Endometrial microvascular endothelial cells (primary cell): ENCODE results near the gene ALDH1B1. TPM values are rescaled to one million over a fixed set of nuclear protein-coding genes. Genes with fewer than 3 reads are reported as not detected.

ENCODE experiments used
- in situ Hi-C: cut with HindIII; loops from 2 replicates; pipeline ENCODE4 v1.10.0; 2017; ENCODE audit warnings: low sequenced_read_pairs, low pct_unique_long_range_greater_than_20kb; ENCODE audit errors: inconsistent ontology term
- total RNA-seq: library from RNA; depleted of rRNA; stranded (reverse); fragments of >200 nt; gene quantifications from one replicate; pipeline ENCODE4 v1.2.3, GENCODE V29; 2015; ENCODE audit errors: inconsistent ontology term

The ALDH1B1 gene
- total RNA-seq, 1 donor from 2014 or later, result 45.2 TPM

DNA sequence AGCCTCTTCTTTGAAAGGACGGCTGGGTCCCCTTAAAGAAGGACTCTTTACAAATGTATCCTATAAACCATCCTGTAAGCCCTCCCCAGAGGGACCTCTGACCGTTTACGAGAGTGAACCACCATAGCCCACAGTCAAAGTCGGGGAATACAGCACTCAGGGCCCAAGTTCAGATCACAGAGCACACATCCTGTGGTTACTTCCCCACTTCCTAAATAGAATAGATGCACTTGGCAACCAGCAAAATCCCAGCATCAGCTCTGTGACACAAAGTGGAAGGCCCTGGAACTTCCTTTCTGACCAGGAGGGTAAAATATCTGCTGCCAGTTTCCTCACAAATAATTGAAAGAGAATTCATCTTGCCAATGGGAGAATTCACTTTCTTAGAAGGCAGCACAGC lies 38.6 kb downstream of the ALDH1B1 start:
- in situ Hi-C loops, result no loop called here

DNA sequence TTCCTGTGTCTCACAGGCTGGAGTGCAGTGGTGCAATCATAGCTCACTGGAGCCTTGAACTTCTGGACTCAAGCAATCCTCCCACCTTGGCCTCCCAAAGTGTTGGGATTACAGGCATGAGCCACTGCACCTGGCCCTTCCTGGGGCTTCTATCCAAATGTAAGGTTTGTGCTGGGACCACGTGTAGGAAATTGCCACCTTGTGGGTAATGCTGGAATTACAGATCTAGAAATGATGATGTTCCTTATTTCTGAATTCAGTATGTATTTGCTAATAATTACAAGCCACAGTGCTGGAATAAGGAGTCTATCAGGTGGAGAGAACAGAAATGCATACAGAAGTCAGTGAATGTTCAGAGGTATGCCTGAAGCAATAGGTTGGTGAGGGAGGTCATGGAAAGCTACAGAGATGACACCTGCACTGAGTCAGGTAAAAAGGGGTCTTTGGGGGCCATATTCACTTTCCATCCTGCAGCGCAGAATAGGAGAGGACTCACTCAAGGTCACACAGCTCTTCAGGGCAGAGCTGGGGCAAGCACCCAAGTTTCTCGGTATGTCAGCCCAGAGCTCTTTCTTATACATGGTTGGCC lies 40.5 kb downstream of the ALDH1B1 start:
- in situ Hi-C loops, result no loop called here

DNA sequence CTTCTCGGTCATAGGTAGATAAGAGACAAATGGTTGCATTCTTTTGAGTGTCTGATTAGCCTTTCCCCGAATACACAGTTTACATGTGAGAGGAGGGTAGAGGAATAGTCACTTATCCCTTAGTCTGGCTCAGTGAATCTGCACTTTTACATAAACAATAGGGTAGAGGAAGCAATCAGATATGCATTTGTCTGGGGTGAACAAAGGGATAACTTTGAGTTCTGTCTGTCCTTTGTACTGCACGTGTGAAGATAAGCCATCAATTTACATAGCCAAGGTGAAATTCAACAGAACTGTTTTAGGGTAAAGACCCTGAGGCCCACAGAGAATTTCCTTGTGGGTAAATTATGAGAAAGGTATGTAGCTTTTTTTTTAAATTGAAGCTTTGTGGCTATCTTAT lies 41.9 kb downstream of the ALDH1B1 start:
- in situ Hi-C loops, result no loop called here

DNA sequence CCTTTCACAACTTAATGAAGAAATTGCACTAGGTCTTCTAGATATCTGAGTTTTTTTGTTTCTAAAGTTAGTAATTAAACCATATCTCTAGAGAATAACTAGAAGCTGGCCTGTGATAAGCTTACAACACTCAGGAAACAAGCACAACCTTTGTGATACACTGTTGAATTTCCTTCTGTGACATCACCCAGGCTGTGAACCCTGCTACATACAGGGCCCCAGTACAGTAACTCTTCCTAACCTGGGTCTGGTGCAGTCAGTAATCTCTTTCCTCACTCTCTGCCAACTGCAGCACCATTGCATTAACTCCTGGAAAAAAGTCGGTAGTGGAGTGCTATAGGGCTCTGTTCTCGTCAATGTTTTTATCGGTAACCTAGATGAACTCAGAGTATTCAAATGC lies 42.4 kb downstream of the ALDH1B1 start:
- in situ Hi-C loops, result no loop called here

DNA sequence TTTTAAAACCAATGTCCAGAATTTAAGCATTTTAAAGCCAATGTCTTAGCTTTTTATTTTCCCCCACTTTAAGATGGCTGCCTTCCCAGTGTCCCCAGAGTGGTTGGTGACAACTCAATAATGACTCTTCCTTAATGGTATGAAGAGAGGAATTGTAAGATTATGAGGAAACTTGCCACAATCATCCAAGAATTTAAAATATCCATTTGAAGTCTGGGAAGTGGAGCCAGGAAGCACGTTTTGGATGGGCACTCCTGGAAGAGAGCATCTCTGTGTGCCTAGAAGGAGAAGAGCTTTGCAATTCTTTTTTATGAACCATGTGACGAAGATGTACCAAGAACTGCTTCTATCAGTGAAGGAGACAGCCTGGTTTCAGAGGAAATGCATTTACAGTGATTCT lies 43.0 kb downstream of the ALDH1B1 start:
- in situ Hi-C loops, result no loop called here

DNA sequence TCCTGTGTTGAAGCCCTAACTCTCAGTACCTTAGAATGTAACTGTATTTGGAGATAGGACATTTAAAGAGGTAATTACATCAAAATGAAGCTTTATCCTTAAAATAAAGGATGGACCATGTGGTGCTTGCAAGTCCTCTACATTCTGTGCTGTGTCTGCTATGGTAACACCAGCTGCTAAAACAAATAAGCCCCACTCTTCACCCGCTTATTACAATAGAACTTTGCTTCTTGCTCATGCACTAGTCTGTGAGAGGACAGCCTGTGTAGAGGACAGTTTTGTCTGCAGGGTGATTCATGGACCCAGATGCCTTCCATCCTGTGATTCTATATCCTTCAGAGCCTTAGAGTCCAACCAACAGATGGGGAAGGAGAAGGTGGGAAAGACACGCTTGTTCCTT lies 44.2 kb downstream of the ALDH1B1 start:
- in situ Hi-C loops, result no loop called here

DNA sequence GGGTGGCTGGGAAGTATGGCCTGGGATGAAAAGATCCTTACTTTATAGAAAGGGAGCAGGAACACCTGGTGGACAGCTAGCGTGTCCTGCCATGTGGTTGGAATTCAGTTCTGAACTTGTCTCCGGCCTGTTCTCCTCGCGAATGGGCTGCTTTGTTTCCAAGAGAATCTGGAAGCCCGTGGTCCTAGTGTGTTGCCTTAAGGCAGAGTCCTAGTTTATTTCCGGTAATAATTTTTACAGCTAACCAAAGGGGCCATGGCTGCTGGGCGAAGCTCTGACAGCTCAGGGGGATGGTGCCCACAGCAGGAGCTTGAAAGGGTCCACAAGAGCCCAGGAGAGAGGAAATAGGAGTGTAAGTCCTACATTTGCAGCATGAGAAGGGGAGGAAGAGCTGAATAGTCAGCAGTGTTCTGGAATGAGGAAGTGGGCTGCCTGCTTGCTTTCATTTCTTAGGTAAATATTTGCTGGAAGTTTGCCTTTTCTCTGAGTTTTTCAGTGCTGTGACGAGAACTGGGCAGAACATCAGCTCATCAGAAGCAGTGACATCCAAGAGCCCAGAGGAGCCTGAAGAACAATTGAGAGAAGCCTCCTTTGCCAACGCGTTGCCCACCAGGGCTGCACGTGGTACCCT lies 44.8 kb downstream of the ALDH1B1 start:
- in situ Hi-C loops, result no loop called here

DNA sequence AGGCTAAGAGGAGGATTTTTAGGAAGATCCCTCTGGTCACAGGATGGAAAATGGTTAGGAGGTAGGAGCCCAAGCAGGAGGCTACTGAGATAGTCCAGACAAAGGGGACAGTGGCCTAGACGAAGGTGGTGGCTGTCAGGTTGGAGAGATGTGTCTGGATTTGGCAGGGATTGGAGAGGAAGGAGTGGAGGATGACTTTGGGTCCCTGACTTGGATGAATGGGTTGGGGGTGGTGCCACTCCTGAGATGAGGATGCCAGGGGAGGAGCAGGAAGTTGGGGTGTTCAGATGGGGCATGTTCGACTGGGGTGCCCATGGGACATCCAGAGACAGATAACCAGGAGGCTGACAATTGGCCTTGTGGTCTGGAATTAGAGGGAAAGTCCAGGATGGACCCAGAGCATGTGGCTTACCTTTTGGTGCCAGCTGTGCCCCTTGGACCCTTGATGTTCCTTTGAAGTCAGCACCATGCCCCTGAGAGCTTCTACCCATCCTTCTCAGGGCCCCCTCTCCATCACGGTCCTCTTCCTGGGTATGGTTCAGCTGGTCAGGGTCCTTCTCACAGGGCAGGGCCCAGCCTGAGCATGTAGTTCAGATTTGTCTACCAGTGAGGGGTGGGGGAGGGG lies 46.9 kb downstream of the ALDH1B1 start:
- in situ Hi-C loops, result no loop called here

DNA sequence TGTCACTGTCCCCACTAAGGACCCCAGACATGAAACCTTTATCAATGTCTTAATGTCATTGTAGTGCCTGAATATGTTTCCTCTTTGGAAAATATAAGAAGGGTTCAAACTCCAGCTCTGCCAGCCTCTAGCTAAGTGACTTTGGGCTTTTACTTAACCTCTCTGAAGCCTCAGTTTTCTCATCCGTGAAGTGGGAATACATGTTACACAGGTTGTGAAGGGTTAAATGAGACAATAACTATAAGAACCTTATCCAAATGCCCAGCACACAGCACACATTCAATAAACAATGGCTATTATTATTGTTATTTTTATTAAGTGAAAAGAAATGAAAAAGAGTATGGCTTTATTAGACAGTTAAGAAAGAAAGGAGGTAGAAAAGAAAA lies 47.4 kb downstream of the ALDH1B1 start:
- in situ Hi-C loops, result no loop called here

DNA sequence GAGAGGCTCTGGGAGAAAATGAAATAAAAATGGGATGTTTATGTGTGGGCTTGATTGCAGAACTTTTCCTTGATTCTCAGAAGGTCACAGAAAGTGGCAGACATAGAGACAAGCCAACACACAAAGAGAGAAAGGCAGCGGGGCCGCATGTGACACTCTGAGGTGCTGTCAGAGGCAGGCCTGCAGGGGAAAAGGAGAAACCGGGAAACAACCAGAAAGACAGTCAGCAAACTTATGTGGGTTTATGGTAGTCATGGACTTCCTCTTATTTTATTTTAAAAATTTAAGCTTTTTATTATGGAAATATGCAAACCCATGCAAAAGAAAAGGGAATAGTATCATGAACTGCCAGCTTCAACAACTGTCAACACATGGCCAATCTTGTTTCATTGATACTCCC lies 48.0 kb downstream of the ALDH1B1 start:
- in situ Hi-C loops, result no loop called here

DNA sequence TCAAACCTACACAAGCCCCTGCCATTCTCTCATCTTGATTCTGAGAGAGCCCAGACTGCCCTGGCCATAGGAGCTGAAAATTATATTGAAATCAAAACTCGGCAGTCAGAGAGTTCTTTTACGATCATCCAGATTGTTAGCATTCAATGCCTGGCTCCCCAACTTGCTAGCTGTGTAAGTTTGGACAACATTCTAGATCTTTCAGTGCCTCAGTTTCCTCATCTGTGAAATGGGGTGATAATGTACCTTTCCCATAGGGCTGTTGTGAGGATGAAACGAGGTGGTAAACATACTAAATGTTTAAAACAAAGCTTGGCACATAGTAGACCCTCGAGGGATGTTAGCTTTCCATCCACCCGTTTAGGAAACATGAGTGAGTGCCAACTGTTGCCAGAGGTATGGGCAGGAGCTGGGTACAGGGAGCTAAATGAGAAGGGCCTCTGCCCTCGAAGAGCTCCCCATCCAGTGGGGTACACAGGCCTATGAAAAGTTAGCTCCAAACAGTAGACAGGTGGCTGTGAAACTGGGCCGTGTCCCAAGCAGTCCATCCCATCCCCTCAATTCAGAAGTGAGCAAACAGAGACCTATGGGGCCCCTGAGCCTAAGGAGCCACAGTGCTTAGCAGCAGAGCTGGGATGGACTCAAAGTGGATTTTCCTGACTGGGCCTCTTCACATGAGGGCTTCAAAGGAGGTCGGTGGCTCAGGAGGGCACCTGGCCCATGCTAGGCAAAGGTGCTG lies 49.0 kb downstream of the ALDH1B1 start:
- in situ Hi-C loops, result no loop called here

DNA sequence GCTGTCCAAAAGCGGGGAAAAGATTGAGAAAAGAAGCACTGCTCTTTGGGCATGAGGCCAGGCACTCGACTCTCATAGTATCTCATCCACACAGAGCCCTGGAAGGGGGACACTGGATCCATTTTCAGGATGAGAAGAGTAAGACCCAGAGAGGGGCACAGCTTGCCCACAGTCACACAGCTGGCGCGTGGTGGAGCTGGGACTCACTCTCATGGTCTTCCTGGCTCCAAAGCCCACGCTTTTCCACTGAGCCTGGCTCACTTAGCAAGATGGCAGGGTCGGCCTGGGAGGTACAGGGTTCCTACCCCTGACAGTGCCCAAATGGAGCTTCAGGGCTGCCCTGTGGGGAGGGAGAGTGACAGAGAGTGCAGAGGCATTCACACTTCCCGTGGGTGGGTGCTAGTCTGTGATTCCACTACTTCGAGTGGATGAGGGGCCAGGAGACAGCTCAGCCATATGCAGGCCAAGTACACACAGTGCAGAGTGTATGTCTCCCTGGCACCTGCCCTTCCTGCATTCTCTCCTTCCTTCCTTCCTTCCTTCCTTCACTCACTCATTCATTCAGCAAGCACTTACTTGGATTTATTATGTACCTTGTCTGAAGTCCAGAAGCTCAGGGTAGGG lies 50.1 kb downstream of the ALDH1B1 start:
- in situ Hi-C loops, result no loop called here

DNA sequence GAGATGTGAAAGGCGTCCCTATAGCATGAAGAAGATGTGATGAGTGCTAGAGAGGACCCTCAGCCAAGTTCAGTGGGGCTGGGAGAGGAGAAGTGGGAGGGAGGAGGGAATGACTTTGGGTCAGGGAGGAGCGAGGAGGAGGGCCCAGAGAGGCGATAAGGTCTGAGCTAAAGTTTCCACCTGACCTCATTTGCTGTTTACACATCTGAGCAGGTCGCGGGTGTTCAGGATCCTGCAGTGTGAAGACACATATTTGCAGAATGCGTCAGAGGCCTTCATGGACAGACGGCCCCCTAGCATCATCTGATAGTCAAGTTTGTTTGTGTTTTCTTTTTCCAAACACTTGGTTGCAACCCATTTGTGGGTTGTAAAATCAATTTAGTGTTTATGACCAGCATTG lies 50.7 kb downstream of the ALDH1B1 start:
- in situ Hi-C loops, result no loop called here

DNA sequence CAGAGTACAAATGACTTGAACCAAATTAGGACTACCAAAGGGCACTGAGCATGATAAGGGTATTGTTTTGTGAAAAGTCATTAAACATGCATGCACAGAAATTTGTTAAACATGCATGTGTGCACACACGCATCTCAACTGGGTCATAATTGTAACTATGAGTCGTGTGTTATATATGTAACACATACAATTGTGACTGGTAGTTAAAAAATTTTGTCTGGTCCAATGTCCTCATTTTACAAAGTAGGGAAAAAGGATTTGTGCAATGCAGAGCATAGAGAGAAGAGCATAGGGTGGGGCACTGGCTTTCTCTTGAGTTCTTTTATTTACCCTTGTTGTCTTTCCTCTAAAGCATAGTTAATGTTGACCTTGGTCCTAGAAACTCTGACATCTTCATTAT lies 51.1 kb downstream of the ALDH1B1 start:
- in situ Hi-C loops, result no loop called here

DNA sequence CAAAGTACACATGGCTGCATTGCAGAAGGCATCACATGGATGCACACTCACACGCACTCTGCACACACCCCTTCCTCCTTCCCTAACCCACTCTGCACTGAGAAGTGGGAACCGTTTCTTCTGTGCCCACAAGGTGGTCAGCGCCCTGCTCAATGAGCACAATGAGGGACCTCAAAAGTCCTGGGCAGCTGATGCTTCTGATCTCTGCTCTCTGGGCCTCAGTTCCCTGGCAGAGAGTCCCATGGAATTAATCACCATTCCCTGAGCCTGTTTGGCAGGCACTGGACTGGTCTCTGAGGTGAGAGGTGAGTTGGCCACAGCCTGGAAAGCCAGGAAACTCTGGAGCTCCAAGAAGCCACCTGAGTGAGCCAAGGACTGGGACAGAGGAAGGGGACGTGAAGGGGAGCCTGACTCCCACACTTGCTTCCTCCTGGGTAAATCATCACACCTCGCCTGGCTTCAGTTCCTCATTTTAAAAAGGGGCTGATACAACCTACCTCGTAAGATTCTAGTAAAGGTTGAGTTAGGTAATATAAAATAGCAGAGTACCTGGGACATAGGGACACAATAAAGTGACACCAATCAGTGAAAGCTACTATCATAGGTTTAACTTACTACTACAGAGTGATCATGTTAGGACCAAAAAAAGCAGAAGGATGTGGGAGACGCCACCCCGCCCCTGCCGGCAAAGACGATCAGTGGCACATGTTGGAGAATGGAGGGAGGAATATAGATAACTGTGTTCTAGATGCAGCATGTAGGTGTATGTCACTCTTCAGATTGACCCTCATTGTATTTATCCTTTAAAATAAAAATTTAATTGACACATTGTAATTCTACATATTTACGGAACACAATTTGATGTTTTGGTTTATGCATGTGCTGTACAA lies 52.9 kb downstream of the ALDH1B1 start:
- in situ Hi-C loops, result no loop called here

DNA sequence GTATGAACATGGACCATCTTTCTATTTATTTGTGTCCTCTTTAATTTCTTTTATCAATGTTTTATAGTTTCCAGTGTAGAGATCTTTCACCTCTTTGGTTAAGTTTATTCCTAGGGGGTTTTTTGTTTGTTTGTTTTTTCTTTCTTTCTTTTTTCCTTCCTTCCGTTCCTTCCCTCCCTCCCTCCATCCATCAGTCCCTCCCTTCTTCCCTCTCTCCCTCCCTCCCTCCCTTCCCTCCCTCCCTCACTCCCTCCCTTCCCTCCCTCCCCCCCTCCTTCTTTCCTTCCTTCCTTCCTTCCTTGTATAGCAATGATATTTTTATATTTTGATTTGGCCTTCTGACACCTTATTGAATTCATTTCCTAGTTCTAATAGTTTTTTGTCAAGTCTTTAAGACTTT lies 55.2 kb downstream of the ALDH1B1 start:
- in situ Hi-C loops, result no loop called here
